HG03196 (cell line): Measurements from ENCODE around the gene APH1B.
"Not testable (repeated sequence)": the region's sequence is repeated elsewhere in the genome, so short reads cannot be mapped to it uniquely, and the experiment has no call there.

Source experiments
- ATAC-seq: cut with Tn5 transposase; IDR thresholded peaks from one replicate; pipeline ENCODE4 v1.9.1; 2021; ENCODE audit not compliant: unreplicated experiment

Gene APH1B

DNA sequence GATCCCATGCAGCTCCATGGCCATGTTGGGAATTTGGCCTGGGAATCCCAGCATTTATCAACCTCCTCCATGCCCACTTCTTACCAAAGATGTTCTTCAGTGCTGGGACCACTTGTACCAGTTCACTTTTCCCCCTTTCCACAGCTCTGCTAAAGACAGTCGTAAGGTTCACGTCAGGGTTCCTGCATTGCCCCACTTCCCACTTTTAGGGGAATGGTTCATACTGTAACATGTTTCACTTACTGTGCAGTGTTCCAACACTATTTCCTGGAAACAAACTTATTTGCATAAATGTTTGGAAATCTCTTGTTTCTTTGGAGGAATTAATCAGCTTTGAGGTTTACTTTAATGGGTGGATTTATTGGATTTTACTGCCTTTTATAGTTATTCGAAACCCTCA lies 17.0 kb downstream of the APH1B start:
- ATAC-seq: no peak

DNA sequence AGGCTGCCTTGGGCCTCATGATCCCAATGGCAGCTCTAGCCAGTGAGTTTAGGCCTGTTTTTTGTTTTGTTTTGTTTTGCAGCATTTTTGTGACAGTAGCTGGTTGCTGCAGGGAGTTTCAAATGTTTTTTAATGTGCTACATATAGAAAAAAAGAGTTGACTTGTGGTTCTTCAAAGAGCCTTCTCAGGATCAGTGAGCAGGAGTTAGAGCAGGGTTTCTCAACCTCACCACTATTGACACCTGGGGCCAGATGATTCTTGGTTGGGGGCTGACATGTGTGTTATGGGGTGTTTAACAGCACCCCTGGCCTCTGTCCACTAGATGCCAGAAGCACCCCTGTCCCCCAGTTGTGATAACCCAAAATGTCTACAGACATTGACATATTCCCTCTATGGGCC lies 17.9 kb downstream of the APH1B start:
- no peak for ATAC-seq

DNA sequence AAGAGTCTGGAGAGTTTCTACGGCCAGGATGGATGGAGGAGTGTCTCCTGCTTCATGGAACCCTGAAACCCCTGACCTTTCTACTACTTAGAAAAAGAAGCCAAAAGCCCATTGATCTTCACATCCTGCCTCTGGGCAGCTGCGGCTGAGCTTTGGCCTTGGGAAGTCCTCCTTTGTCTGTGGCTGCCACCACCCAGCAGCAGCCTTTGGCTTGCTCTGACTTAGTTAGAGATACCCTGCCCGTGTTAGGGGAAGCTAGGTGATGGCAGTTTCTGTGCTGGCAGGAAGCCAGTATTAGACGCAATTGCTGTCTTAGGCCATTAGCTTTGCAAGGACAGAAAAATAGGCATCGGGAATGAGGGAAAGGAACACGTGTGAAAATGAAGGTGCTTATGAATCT lies 18.8 kb downstream of the APH1B start:
- ATAC-seq: no peak

DNA sequence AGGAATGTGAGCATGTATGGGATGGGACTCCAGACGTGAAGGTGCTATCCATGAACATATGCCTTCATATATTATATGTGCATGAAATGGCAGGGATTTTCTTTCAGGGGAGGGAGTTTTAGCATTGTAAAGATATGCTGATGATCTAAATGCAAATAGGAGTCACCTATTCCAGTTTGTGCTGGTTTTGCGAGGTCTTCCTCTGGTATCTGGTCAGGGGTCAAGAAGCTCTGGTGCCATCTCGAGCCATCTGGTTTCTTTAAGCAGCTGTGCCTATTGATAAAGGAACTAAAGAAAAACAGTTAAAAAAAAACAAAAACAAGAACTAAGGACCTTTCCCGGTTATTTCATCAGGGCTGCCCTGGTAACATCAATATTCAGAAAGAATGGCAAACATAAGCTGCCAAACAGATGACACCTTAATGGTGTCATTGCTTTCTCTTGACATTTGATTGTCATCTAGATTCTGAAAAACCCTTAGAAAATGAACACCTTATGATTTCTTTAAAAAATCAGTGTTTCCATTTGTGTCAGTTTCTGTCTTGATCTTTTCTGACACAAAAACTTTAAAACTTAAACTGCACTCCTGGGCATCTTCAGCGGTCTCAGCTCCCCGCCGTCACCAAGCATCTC lies 22.7 kb downstream of the APH1B start:
- no peak for ATAC-seq

DNA sequence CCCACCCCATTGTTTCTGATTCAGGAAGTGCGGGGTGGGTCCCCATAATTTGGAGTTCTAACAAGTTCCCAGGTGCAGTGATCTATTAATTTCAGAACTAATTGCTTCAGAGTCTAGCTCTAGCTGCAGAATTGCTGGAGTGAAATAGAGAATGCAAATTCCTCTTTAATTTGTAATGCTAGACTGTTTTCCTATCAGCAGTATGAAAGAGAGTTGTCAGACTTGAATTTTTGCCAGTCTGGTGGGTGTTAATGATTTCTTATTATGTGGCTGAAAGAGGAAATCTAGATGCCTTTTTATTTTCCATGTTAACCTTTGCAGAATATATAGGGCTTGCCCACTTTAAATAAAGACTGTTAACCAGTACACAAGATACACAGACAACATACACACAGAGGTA lies 23.7 kb downstream of the APH1B start:
- no peak for ATAC-seq

DNA sequence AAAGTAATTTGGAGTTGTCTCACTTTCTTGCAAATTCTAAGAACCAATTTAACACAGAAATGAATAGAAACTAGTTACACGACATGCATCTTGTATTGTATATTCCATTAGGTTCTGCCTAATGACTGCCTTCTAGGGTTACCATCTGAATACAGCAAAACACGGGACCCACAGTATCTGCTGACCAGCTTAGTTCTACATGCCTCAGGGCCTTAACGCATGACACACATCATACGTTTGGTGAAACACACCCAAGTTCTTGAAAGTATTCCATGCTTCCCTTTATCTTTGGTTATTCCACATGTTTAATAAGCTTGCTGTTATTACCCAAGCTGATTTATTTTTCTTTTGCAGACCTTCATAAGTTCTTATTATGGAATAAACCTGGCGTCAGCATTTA lies 27.9 kb downstream of the APH1B start:
- ATAC-seq: no peak

DNA sequence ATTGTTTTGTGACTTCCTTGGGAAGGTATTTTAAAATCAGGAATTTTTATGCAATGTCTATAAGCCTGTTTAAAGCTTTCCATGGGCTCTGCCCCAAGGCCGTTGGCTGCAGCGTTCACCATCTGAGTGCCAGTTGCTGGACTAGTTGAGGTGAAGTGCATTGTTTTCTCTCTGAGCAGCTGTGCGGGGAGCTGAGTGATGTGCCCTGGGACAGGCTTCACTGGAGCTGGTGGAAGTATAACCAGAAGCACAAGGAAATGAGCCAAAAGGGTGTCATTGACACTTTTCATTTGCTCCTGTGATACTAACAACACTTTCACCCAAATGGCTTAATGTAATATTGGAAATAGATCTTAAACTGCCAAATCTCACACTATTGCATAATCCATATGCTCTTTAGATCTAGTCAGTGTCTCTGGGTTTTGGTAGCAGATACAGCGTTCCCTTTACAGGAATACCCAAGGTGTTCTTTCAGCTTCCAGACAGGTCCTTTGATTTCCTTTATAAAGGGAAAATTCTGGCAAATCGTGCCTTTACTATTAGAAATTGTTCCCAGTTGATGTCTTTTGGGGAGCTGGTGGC lies 29.2 kb downstream of the APH1B start:
- ATAC-seq: no peak

DNA sequence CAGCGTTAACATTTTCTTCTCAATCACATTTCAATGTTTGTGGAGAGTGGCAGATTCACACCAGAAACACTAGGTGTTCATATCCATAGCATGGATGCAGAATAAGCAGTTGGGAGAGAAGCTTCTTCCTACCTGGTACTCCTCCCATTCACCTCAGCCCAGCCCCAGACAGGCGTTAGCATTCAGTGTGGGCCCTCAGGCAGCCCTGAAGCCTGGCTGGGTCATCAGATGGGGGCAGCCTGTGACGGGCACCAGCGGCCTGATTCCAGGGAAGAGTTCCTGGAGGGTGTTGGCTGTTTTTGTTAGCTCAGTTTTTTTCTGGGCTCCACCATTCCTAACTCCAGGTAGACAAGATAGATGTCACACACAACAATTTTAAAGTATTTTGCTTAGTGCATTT lies 31.1 kb downstream of the APH1B start:
- no peak for ATAC-seq

DNA sequence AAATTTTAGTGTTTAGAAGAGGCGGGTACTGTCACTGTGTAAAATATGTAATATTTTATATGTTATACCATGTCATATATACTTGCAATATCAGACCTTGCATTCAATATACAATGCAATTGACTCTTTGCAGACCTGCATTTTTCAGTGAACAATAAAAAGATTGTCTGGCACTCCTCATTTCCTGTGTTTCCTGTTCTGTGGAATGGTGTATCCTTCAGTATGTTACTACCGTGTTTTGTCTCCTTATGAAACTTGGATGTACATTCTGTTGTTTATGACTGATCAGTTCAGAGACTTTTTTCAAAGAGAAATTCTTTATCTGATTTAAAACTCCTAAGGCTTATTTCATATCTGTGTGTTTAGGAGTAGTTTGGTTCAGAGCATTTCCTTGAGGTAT lies 31.5 kb downstream of the APH1B start:
- no peak for ATAC-seq

DNA sequence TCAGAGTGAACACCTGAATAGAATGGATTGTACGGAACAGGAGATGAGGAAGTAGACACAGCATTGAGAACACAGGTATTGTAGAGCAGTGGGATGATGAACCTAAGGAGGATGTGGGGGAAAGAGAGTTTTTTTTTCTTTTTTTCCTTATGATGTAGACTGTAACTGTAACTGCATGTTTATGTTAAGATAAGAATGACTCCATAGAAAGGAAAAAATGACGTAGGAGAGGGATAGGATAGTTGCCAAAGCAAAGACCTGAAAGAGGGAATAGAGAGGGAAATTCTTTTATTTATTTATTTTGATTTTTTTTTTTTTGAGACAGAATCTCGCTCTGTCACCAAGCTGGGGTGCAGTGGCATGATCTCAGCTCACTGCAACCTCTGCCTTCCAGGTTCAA lies 33.2 kb downstream of the APH1B start:
- ATAC-seq: no peak

DNA sequence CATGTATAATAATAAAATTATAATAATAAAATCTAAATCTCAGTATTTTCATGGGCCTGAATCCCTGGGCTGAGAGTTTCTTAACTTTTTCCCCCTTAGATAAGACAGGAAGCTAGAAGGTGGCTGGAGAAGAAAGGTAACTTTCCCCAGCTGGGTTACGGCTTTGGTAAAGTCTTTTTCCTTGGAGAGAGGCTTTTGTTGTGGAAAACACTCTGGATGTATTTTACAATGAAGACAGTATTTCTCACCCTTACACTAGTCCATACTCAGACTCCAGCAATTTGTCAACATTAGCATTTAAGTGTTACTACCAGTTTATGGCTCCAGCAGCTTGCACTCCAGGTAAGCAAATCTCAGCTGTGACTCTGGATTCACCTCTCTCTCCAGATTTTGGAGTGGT lies 34.9 kb downstream of the APH1B start:
- ATAC-seq: no peak

DNA sequence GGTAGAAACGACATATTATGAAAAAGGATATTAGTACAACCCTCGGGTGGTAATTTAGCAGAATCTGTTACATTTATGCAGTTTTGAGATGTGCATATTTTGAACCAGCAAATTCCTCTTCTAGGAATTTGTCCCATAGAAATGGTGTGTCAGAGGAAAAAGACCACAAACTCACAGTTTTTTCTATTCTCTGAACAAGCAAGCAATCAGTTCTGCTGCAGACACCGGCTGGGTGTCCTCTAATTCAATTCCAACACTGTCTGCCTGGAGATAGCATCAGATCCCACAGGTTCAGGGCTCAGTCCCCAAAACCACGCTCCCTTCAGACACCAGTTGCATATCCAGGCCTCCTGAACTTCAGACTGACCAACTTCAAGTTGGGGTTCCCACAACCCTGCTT lies 36.4 kb downstream of the APH1B start:
- no peak for ATAC-seq

DNA sequence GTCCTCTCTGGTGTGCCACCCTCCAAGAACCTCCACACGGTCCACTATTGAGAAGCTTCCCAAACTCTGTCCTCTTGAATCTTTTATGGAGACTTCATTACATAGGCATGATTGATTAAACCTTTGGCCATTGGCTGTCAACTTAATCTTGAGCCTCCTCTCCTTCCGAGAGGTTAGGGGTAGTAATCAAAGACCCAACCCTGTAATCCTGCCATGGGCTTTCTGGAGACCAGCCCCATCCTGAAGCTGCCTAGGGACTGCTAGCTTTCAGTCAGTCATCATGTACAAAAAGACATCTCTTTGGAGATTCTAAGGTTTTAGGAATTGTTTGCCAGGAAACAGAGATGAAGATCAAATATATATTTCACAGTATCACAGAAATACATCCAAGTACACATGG lies 37.0 kb downstream of the APH1B start:
- no peak for ATAC-seq

DNA sequence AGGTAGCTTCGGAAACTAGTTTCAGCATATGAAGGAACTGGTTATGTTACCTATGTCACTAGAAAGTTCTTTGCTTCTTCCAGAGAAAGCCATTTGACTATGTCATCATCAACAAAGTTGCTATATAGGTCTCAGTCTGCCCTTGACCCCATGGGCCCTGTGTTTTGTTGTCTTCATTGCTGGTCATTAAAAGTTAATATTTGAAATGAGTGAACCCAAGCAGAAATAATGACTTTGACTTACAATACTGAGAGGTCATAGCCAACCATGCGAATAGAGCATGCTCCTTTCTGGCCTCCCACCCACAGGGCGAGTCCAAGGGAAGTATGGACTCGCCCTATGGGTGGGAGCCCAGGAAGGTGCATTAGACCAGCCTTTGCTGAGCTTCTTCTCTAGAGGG lies 40.9 kb downstream of the APH1B start:
- ATAC-seq: no peak

DNA sequence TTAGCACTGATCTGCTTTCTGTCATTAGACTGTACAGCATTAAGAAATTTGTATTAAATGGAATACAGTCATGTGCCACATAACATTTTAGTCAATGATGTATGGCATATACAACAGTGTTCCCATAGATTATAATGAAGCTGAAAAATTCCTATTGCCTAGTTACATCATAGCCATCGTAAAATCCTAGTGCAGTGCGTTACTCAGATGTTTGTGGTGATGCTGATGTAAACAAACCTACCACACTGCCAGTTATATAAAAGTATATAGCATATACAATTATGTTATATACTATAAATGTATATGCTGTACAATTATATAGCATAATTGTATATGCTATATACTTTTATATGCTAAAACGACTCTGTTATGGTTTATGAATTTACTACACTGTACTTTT lies 41.7 kb downstream of the APH1B start:
- no peak for ATAC-seq

DNA sequence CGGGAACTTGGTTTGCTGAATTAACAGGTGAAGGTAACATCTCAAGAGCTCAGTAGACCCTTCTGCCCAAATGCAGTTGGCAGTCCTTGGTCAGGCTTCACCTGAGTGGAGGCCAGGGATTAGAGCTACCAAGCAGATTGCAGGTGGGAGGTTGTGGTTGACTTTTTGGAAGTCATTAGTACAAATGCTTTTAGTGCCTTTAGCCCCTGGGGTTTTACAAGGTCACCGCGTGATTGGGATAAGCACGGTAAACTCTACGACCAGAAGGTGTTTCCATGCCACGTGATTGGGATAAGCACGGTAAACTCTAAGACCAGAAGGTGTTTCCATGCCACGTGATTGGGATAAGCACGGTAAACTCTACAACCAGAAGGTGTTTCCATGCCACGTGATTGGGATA lies 43.0 kb downstream of the APH1B start:
- ATAC-seq: not testable (repeated sequence)

DNA sequence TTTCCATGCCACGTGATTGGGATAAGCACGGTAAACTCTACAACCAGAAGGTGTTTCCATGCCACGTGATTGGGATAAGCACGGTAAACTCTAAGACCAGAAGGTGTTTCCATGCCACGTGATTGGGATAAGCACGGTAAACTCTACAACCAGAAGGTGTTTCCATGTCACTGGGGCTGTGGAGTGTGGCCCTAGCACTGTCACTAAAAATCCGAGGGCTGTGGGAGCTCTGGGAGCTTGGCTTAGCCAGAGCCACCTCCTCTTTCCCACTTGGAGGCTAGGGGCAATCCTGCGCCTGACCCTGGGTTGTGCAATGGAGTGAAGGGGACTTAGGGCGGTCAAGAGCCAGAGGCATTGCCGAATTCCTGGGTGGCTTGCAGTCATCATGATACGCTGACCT lies 43.6 kb downstream of the APH1B start:
- not testable (repeated sequence) for ATAC-seq

DNA sequence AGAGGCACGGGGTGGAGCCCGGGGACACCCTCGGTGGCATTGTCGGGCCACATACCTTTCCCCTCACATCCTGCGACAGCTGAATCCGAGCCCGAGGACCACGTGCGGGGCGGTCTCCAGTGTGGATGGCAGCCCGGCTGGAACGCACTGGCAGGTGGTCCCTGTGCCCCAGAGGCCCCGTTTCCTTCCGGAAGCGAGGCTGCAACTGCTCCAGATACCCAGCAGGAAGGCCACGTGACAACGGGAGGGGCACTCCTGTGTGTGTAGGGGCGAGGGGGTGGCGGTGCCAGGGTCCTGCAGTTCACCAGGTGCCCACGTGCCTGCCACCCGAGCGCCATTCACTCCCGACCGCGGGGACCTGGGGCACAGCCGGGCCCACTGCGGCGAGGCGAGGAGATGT lies 44.1 kb downstream of the APH1B start:
- no peak for ATAC-seq

DNA sequence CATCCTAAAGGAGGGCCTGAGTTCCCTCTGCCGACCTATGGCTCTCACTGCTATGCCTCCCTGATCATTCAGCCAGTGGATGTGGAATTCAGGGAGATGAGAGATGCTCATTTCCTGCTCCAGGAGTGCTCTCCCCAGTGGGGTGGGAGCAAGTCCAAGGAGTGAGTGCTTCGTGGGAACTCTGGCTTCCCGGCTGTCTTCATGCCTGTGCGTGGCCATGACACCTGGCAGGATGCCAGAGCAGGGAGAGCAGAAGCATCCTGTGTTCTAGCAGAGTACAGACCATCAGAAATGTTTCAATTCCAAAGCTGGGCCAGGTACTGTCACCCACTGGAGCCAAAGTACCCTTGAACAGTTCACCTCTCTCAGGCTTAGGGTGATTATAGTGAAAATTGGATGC lies 45.1 kb downstream of the APH1B start:
- ATAC-seq: no peak

DNA sequence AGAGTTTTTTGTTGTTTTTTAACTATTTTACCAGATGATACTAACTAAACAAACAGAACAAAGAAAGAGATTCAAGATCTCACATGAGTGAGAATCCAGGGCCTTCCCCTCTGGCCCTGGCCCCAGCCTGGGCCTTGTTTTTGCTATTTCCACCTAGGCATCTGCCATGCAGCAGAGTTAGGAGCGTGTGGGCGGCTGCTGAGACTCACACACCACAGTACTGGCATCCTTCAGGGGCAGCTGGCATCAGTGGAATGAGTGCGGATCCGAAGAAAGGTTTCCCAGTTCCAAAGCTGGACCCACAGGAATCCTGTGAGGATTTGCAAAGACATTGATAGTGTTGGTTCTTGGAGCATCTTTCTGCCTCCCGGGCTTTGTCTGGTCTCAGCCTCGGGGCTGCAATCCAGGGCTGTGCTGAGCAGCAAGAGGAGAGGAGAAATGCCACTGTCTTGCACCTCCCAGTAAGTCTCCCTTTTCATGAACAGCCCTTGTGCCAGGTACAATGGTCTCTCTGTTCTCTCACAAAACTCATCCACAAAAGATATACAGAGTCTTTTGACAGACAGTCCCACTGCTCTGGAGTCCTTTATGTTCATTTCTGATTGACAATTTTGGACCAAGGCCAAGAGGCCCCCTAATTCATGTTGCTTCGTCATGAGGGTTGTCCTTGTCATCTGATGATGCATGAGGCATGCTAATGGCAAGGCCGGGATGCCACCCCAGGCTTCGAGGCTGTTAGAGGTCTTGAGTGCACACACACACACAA lies 46.6 kb downstream of the APH1B start:
- no peak for ATAC-seq

DNA sequence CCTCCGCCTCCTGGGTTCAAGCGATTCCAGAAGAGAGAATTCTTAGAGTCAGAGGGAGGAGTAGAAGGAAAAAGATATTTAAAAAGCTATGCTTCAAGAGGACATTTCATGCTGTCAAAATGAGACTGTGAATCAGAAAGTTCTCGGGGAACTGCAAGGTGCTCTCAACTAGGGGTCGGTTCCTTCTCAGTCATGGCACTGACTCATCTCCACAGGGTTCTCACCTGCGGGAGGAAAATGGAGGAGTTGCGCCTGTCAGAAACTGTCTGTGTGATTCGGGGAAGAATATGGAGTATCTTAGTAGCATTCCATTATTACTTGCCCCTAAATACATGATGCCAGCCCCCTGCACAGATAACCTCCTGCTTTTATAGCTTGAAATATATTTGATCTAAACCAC lies 47.4 kb downstream of the APH1B start:
- ATAC-seq: no peak

DNA sequence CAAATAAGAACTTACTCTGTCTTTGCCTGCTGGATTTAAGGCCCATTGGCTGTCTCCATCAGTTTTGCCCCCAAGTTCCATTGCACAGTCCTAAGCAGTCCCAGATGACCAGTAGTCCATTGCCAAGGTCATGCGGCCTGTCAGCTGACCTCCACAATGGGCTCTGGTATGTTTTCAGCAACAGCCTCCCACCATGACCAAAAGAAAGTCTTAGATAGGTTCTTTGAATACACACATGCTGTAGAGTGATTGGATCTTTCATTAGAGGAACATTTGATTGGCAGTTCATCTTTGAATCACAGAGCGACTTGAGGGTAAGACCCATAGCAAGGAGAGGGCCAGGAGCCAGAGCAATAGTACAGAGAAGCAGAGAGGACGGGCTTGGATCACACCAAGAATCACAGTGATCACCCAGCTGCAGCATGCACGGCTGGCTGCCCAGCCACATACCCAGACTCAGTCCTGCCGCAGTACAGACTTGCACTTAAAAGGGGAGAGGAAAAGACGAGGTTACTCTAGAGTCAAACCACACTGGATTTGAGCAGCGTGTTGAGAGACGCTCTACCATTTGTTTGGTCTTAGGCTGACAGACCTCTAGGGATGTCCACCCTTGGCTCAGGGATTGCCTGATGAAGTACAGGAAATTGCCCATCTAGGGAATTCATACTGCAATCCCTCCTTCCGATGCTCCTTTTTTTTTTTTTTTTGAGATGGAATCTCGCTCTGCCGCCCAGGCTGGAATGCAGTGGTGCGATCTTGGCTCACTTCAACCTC lies 50.4 kb downstream of the APH1B start:
- no peak for ATAC-seq
